GM23248 (cell line): ENCODE measurements around the gene TBCCD1.

Source experiments
- EZH2 ChIP-seq: fragments of 200-600 bp; sonication (generic); IDR thresholded peaks from 2 replicates; pipeline ENCODE4 v1.6.1; 2018; ENCODE audit warnings: antibody characterized with exemption, mild to moderate bottlenecking; ENCODE audit not compliant: insufficient read depth, poor library complexity, severe bottlenecking
- EZH2phosphoT487 ChIP-seq: fragments of 200-600 bp; sonication (generic); IDR thresholded peaks from 2 replicates; pipeline ENCODE4 v1.6.1; 2018; ENCODE audit warnings: antibody characterized with exemption, moderate library complexity, mild to moderate bottlenecking, low read depth; ENCODE audit not compliant: insufficient read depth

DNA sequence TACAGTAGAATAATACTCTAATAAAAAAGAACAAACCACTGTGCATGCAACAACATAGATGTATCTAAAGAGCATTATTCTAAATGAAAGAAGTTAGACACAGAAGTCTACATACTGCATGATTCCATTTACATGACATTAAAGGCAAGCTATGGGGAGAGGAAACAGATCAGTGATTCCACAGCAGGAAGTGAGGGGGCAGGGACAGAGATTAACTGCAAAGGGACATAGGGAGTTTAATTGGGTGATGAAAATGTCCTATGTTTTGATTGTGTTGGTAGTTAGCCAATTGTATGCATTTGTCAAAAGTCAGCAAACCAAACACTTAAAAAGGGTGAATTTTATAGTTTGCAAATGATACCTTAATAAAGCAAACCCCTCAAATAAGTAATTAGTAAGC, 36.7 kb downstream of the TBCCD1 start:
- TF ChIP-seq EZH2, result no peak
- TF ChIP-seq EZH2phosphoT487, result no peak
